GM12878 (cell line): ENCODE results near the gene NKX1-1. TPM values are rescaled to one million over a fixed set of nuclear protein-coding genes. Genes with fewer than 3 reads are reported as not detected.

Source experiments
- ATAC-seq: fragments of 200-7000 bp; cut with Tn5 transposase; 3 replicates; pipeline ENCODE4 v1.9.1; 2020; ENCODE audit warnings: mild to moderate bottlenecking, moderate library complexity
- BruUV-seq: library from RNA; stranded (reverse); fragments of 400-500 nt; replicated peaks from 2 replicates; lab custom pipeline; 2021; lab: Mats Ljungman, UMichigan
- CTCF ChIA-PET: fragments of 300-600 bp; sonication (Branson Sonifier 250); formaldehyde crosslinking; extraction: SDS; loops from one replicate; lab custom pipeline; 2021; ENCODE audit warnings: inconsistent platforms; lab: Yijun Ruan, JAX
- POLR2A ChIA-PET: fragments of 350-600 bp; formaldehyde crosslinking; extraction: SDS; loops from one replicate; lab custom pipeline; 2021; ENCODE audit warnings: inconsistent platforms; lab: Charles Lee
- RAD21 ChIA-PET: fragments of 300-600 bp; sonication (Branson Sonifier 250); formaldehyde crosslinking; loops from one replicate; lab custom pipeline; 2023; ENCODE audit warnings: antibody characterized with exemption; ENCODE audit not compliant: unreplicated experiment; lab: Charles Lee
- SMC1A ChIA-PET: fragments of 300-600 bp; sonication (Branson Sonifier 250); formaldehyde crosslinking; loops from one replicate; lab custom pipeline; 2023; ENCODE audit not compliant: unreplicated experiment, uncharacterized antibody; lab: Charles Lee
- DNase-seq: peaks from one replicate; pipeline ENCODE4 v3.0.0-alpha.2; 2011; ENCODE audit warnings: low read depth, low spot score
- FAIRE-seq: peaks from 3 replicates; lab custom pipeline; 2011; peaks lifted over from hg19 to GRCh38; lab: Jason Lieb, UNC
- H2AFZ ChIP-seq: 2 replicates; pipeline ENCODE4 v1.6.0; 2011; ENCODE audit warnings: low read depth, low read length, control low read depth; ENCODE audit not compliant: control insufficient read depth
- H3K27ac ChIP-seq: 2 replicates; pipeline ENCODE4 v1.5.1; 2011; ENCODE audit warnings: control low read depth; ENCODE audit not compliant: control insufficient read depth, insufficient read depth
- H3K27me3 ChIP-seq, 2 experiments: replicated peaks in 1 of 2; 2 replicates each; pipeline versions ENCODE4 v1.6.0 to v1.6.1; 2011; ENCODE audit warnings: low read length in 1 of 2; ENCODE audit not compliant: control insufficient read depth in 2 of 2, insufficient read depth in 2 of 2
- H3K36me3 ChIP-seq, 2 experiments: 2 replicates each; pipeline ENCODE4 v1.5.1; 2011; ENCODE audit warnings: low read length in 1 of 2; ENCODE audit not compliant: control insufficient read depth in 2 of 2, insufficient read depth in 2 of 2
- H3K4me1 ChIP-seq: 2 replicates; pipeline ENCODE4 v1.6.1; 2011; ENCODE audit warnings: mild to moderate bottlenecking, low read length, moderate library complexity, mixed read lengths; ENCODE audit not compliant: control insufficient read depth, insufficient read depth
- H3K4me2 ChIP-seq: 2 replicates; pipeline ENCODE4 v1.6.0; 2011; ENCODE audit warnings: control low read depth; ENCODE audit not compliant: control insufficient read depth, insufficient read depth
- H3K4me3 ChIP-seq: fragments of 200-600 bp; sonication (generic); 2 replicates; pipeline ENCODE4 v1.5.1; 2016
- H3K79me2 ChIP-seq: 2 replicates; pipeline ENCODE4 v1.6.0; 2011; ENCODE audit warnings: low read length; ENCODE audit not compliant: control insufficient read depth, insufficient read depth
- H3K9ac ChIP-seq: 2 replicates; pipeline ENCODE4 v1.8.0; 2011; ENCODE audit warnings: low read length, control low read depth, mixed read lengths; ENCODE audit not compliant: control insufficient read depth, insufficient read depth
- H3K9me3 ChIP-seq: replicated peaks from 3 replicates; pipeline ENCODE4 v1.5.1; 2011; ENCODE audit warnings: mild to moderate bottlenecking, low read length; ENCODE audit not compliant: control insufficient read depth, insufficient read depth
- H4K20me1 ChIP-seq: 2 replicates; pipeline ENCODE4 v1.6.0; 2011; ENCODE audit not compliant: control insufficient read depth, insufficient read depth
- CHD1 ChIP-seq: IDR thresholded peaks from 2 replicates; pipeline ENCODE4 v1.6.1; 2012; ENCODE audit warnings: low read depth, low read length, improper control_type of control experiment
- FOS ChIP-seq: IDR thresholded peaks from 3 replicates; pipeline ENCODE4 v1.6.1; 2011; ENCODE audit warnings: borderline replicate concordance; ENCODE audit not compliant: insufficient read length; ENCODE audit errors: extremely low read depth
- NFXL1 ChIP-seq: fragments of 450-650 bp; IDR thresholded peaks from 2 replicates; pipeline ENCODE4 v1.6.1; 2017; ENCODE audit warnings: antibody characterized with exemption, mild to moderate bottlenecking, borderline replicate concordance
- NR2F1 ChIP-seq: fragments of 450-650 bp; conservative IDR thresholded peaks from 2 replicates; pipeline ENCODE4 v1.6.1; 2017; ENCODE audit warnings: mild to moderate bottlenecking
- RAD51 ChIP-seq: fragments of 450-650 bp; IDR thresholded peaks from 2 replicates; pipeline ENCODE4 v1.6.1; 2016; ENCODE audit warnings: moderate library complexity, mild to moderate bottlenecking, inconsistent platforms
- SIN3A ChIP-seq: IDR thresholded peaks from 2 replicates; pipeline ENCODE4 v1.6.1; 2012; ENCODE audit warnings: low read depth, low read length, improper control_type of control experiment
- SREBF2 ChIP-seq: IDR thresholded peaks from 2 replicates; pipeline ENCODE4 v1.6.1; 2012; ENCODE audit warnings: mild to moderate bottlenecking, low read length
- STAT3 ChIP-seq: IDR thresholded peaks from 2 replicates; pipeline ENCODE4 v1.6.1; 2011; ENCODE audit warnings: low read depth, low read length, improper control_type of control experiment
- SUZ12 ChIP-seq: fragments of 200-600 bp; sonication (generic); IDR thresholded peaks from one replicate; pipeline ENCODE4 v1.6.1; 2018; ENCODE audit warnings: antibody characterized with exemption, mild to moderate bottlenecking; ENCODE audit not compliant: unreplicated experiment
- WGBS: methylation state at CpG from one replicate; pipeline ENCODE4 v1.1.6; 2016; ENCODE audit warnings: low lambda C conversion rate; ENCODE audit not compliant: insufficient replicate concordance, insufficient coverage; ENCODE audit errors: missing lambda C conversion rate; 5-methylcytosine and 5-hydroxymethylcytosine counted together
- in situ Hi-C: fragments of 300-500 bp; cut with MboI; formaldehyde crosslinking; loops from 9 replicates; pipeline ENCODE4 v1.14.3; 2018; ENCODE audit warnings: mixed read lengths
- intact Hi-C: fragments of 100-400 bp; cut with micrococcal nuclease; formaldehyde crosslinking; loops from one replicate; pipeline ENCODE4 v1.14.2; 2022; ENCODE audit not compliant: unreplicated experiment
- polyA plus RNA-seq, 11 experiments: library from polyadenylated mRNA; depleted of rRNA in 4 of 11; unstranded in 6 of 11; stranded (reverse) in 5 of 11; fragments of >200 nt; fragmentation: Nextera tagmentation in 4 of 11; fragmentation: Illumina TruSeq in 1 of 11; extraction: Ambion mirVana in 4 of 11; extraction: Trizol in 1 of 11; gene quantifications; 1 replicate in 1 of 11; 2 replicates in 10 of 11; pipeline versions ENCODE4 v1.2.1 to v1.2.3, GENCODE V29; 2011 to 2016; ENCODE audit warnings: inconsistent platforms in 2 of 11, missing spikeins in 2 of 11, low read depth in 1 of 11
- total RNA-seq, 4 experiments: library from RNA; depleted of rRNA in 3 of 4; stranded (reverse); fragments of >200 nt in 3 of 4; fragmentation: Illumina TruSeq in 1 of 4; extraction: Trizol in 1 of 4; gene quantifications; 2 replicates each; pipeline versions ENCODE4 v1.2.1 to v1.2.3, GENCODE V29; 2013 to 2021

NKX1-1 gene
- total and polyA plus RNA-seq, 10 of the 15 experiments (the other 5 are each of a cell fraction or from before 2014, with no cell fraction given): not detected

- TF ChIP-seq SUZ12 (no peak), NR2F1 (no peak), SREBF2 (no peak), STAT3 (no peak), FOS (no peak), SIN3A (no peak), RAD51 (no peak), NFXL1 (no peak), CHD1 (no peak)
- TF ChIP-seq, all 136 proteins: peak for 0
- no peaks in the 10 kb centered on the region for H3K27me3 ChIP-seq
- H4K20me1 ChIP-seq: no peaks in the 10 kb centered on the region
- no peak overlapping the region for H3K27ac ChIP-seq
- H3K9me3 ChIP-seq: peaks cover 4% of the 10 kb centered on the region; the same call in 1 of the 3 replicates
- ChIA-PET RAD21 (no interaction called here), SMC1A (no interaction called here), POLR2A (no interaction called here), CTCF (no interaction called here)
- H3K79me2 ChIP-seq: no peaks in the 10 kb centered on the region
- intact Hi-C loops (no loop called here), in situ Hi-C loops (loop anchor here (10.0 kb wide), 1 partner anchor 57 kb away; no protein-coding TSS in a partner anchor)
- H3K4me1 ChIP-seq: no peaks in the 10 kb centered on the region
- H3K9ac ChIP-seq: no peak overlapping the region
- no peaks in the 10 kb centered on the region for H3K36me3 ChIP-seq
- DNase-seq (no peak), ATAC-seq (no peak), FAIRE-seq (no peak)
- H3K4me2 ChIP-seq: no peak overlapping the region
- no TSS peak for BruUV-seq
- WGBS: 74% methylated on average over 43 of the region's 53 CpGs
- no peak overlapping the region for H2AFZ ChIP-seq
- no peak overlapping the region for H3K4me3 ChIP-seq
These were observed 1.6 kb upstream of the NKX1-1 start for GRCh38 chr4:1407657-1408333.
